ENCODE results near the gene CYBB.

CYBB gene

GRCh38 chrX:37854748-37855147, 74.9 kb downstream of the CYBB start:
- no peaks in the 10 kb centered on the region for H3K36me3 ChIP-seq (ENCODE audit: control insufficient read depth, low read length)
- TF ChIP-seq, protein P1, sequence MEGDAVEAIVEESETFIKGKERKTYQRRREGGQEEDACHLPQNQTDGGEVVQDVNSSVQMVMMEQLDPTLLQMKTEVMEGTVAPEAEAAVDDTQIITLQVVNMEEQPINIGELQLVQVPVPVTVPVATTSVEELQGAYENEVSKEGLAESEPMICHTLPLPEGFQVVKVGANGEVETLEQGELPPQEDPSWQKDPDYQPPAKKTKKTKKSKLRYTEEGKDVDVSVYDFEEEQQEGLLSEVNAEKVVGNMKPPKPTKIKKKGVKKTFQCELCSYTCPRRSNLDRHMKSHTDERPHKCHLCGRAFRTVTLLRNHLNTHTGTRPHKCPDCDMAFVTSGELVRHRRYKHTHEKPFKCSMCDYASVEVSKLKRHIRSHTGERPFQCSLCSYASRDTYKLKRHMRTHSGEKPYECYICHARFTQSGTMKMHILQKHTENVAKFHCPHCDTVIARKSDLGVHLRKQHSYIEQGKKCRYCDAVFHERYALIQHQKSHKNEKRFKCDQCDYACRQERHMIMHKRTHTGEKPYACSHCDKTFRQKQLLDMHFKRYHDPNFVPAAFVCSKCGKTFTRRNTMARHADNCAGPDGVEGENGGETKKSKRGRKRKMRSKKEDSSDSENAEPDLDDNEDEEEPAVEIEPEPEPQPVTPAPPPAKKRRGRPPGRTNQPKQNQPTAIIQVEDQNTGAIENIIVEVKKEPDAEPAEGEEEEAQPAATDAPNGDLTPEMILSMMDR (IDR thresholded peaks at IDR 0.05; ENCODE audit: low read depth, low read length, poor library complexity, severe bottlenecking): no peak
- TF ChIP-seq EZH2phosphoT487 (IDR thresholded peaks at IDR 0.05; ENCODE audit: borderline replicate concordance, low read length): no peak
- H3F3A ChIP-seq (ENCODE audit: control insufficient read depth, insufficient read depth): no peaks in the 10 kb centered on the region
- no peak overlapping the region for H3K4me2 ChIP-seq (ENCODE audit: low read length)
- H3K9me2 ChIP-seq (replicated peaks; ENCODE audit: control insufficient read depth, low read length): no peaks in the 10 kb centered on the region
- H3K9me3 ChIP-seq (ENCODE audit: control insufficient read depth, insufficient read depth, low read length): no peaks in the 10 kb centered on the region
- H3K79me2 ChIP-seq (ENCODE audit: control insufficient read depth, low read length): no peaks in the 10 kb centered on the region
- H3K27ac ChIP-seq (ENCODE audit: low read depth, low read length): no peak overlapping the region
- H3K27me3 ChIP-seq (ENCODE audit: control insufficient read depth, low read length): no peaks in the 10 kb centered on the region
- no peak overlapping the region for H3K4me3 ChIP-seq (ENCODE audit: low read length)
- no peaks in the 10 kb centered on the region for H3K4me1 ChIP-seq (ENCODE audit: control insufficient read depth, low read length)
- H4K20me1 ChIP-seq (ENCODE audit: control insufficient read depth, insufficient read depth, low read depth, low read length): no peaks in the 10 kb centered on the region

- Histone ChIP-seq H3K4me2 (ENCODE audit: low read length) (no peak overlapping the region), H3K9me3 (ENCODE audit: control insufficient read depth, insufficient read depth, low read length) (no peaks in the 10 kb centered on the region), H3K79me2 (ENCODE audit: control insufficient read depth, low read length) (no peaks in the 10 kb centered on the region), H3K36me3 (ENCODE audit: control insufficient read depth, low read length) (no peaks in the 10 kb centered on the region), H3K4me3 (ENCODE audit: low read length) (no peak overlapping the region), H3K4me1 (ENCODE audit: control insufficient read depth, low read length) (no peaks in the 10 kb centered on the region), H3F3A (ENCODE audit: control insufficient read depth, insufficient read depth) (no peaks in the 10 kb centered on the region), H3K27me3 (ENCODE audit: control insufficient read depth, low read length) (no peaks in the 10 kb centered on the region), H3K27ac (ENCODE audit: low read depth, low read length) (no peak overlapping the region), H4K20me1 (ENCODE audit: control insufficient read depth, insufficient read depth, low read depth, low read length) (no peaks in the 10 kb centered on the region), H3K9me2 (replicated peaks; ENCODE audit: control insufficient read depth, low read length) (no peaks in the 10 kb centered on the region)
- TF ChIP-seq EZH2phosphoT487 (IDR thresholded peaks at IDR 0.05; ENCODE audit: borderline replicate concordance, low read length): no peak
- TF ChIP-seq, protein P1 (IDR thresholded peaks at IDR 0.05; ENCODE audit: low read depth, low read length, poor library complexity, severe bottlenecking): no peak
These were observed 80.9 kb downstream of the CYBB start for GRCh38 chrX:37860721-37861120.

GRCh38 chrX:37862851-37863250, 83.0 kb downstream of the CYBB start:
- TF ChIP-seq, protein P1 (IDR thresholded peaks at IDR 0.05; ENCODE audit: low read depth, low read length, poor library complexity, severe bottlenecking): no peak
- no peak for TF ChIP-seq EZH2phosphoT487 (IDR thresholded peaks at IDR 0.05; ENCODE audit: borderline replicate concordance, low read length)
- Histone ChIP-seq H3K4me1 (ENCODE audit: control insufficient read depth, low read length) (no peaks in the 10 kb centered on the region), H3K4me3 (ENCODE audit: low read length) (no peak overlapping the region), H3K27me3 (ENCODE audit: control insufficient read depth, low read length) (no peaks in the 10 kb centered on the region), H3K9me3 (ENCODE audit: control insufficient read depth, insufficient read depth, low read length) (no peaks in the 10 kb centered on the region), H3K79me2 (ENCODE audit: control insufficient read depth, low read length) (no peaks in the 10 kb centered on the region), H3F3A (ENCODE audit: control insufficient read depth, insufficient read depth) (no peaks in the 10 kb centered on the region), H3K36me3 (ENCODE audit: control insufficient read depth, low read length) (no peaks in the 10 kb centered on the region), H3K9me2 (replicated peaks; ENCODE audit: control insufficient read depth, low read length) (no peaks in the 10 kb centered on the region), H3K27ac (ENCODE audit: low read depth, low read length) (no peak overlapping the region), H4K20me1 (ENCODE audit: control insufficient read depth, insufficient read depth, low read depth, low read length) (no peaks in the 10 kb centered on the region), H3K4me2 (ENCODE audit: low read length) (no peak overlapping the region)

Data from DOHH2 (cell line).